NCI-H2029 treated with DMSO at 0.1 percent for 48 hours (cell line): ENCODE measurements around the gene CDH2.

Experiments
- DNase-seq: peaks from one replicate; lab custom pipeline; 2025; lab: John Stamatoyannopoulos, UW

CDH2 gene

DNA sequence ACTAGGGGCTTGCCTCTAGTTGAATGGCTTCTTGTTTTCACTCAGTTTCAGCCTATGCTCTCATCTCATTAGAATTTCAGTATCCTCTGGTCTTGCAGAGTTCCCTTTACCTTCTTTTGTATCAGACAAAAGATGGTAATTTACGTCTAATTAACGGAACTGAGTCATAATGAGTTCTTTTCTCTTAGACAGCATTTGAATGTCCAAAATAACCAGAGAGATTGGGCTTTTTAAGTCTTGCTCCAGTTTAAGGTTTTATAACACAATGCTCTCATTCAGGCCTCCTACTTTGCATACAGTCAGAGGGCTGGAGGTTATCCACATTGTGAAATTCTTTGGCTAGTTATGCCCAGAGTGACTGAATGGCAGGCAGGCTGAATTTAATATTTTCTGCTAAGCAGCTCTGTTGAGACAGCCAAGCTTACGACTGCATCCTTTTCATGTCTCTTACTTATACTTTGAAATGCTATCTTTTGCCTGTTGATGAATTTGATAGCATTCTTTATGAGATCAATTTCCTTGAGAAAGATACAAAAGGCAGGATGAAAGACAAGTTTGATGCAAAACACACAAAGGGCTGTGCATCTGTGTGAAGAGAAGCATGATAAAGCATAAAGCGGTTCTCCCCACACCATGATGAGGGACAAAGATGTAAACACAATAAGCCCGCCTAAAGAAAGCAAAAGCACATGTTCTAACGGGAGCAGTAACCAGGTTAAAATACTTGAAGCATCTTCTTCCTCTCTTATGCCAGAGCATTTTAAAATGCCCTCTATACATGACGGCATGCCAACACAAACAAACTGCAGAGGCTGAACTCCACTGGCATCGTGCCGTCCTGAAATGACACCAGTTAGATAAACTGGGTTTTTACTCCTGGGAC is 90.0 kb downstream of the CDH2 start:
- DNase-seq = peak; percentile 43

DNA sequence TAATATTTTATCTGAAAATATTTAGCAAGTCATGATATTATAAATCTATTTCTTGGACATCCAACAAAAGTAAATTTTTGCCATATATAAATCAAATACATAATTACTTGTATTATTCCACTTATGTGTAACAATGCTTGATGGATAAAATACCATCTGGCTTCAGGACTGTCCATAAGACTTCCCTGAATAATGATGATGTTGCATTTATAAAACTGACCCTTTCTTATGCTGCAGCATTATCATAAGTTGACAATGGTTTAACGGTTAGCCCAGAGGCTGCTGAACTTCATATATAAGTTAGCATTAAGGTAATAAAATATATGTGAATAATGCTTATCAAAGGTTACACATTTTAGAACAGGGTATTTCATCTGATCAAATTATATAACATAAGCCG is 95.4 kb downstream of the CDH2 start:
- no peak for DNase-seq

DNA sequence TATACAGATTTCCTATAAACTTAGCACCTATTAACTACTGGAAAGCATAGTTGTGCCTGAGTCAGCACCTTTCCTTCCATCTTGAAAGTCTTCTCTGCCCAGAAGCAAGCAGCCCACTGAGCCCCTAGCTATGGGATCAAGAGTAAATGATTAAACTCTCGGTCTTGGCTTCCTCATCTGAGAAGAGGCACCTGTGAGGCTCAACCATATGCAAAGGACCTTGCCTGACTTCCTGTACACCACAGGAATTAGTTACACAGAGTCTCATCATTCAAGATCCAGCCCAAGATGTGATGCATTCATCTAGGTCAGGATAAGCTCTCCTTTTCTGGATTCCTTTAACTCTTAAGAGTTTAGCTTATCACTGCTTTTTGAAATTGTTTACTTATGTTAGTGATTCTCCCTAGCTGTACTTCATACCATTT is 96.0 kb downstream of the CDH2 start:
- no peak for DNase-seq

DNA sequence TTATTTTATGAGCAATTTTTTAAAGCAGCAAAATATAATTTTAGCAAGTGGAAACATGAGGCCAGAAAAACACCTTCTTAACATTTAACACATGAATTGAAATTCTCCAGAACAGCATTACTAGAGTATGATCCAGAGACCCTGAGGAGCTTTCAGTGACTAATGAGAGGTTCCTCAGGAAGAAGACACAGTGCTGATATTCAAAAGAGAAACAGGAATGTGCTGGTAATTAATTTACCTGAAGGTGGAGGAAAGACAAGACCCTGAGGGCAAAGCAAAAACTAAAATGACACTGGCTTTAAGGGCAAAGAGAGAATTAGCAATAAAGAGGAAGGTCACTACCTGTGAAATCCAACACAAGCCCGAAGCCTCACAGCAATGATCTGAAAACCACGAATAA is 97.0 kb downstream of the CDH2 start:
- no peak for DNase-seq

DNA sequence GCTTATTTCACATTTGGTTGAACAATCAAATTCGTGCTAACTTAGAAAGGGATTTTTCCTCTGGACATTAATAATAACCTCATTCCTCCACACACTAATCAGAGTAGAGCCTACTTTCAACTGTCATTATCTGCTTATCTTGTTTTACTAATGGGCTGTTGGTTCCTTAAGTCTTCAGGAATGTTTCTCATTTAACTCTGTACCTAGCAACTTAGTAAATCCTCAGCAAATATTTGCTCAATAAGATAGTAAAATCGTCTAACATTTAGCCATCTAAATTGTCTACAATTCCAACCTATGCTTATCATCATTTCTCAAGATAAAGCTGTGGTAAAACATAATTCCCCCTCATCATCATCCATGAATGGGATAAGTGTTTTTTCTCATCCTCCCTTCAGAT is 98.1 kb downstream of the CDH2 start:
- no peak for DNase-seq

DNA sequence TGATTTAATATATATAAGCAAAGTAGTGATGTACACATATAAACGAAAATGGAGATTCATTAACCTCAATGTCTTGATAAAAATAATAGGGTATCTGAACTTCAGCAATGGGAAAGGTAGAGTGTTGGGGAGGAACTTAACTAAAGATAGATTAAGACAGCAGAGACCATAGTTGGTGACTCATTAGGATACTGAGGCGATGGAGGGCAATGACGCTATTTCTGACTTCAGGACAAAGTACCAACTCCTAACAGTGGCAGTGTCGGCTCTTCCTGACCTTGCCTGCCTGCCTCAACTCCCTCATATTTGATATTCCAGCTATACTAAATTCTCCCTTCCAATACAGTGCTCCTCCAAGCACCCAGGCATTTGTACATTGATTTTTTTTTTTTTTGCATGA is 98.6 kb downstream of the CDH2 start:
- DNase-seq = no peak

DNA sequence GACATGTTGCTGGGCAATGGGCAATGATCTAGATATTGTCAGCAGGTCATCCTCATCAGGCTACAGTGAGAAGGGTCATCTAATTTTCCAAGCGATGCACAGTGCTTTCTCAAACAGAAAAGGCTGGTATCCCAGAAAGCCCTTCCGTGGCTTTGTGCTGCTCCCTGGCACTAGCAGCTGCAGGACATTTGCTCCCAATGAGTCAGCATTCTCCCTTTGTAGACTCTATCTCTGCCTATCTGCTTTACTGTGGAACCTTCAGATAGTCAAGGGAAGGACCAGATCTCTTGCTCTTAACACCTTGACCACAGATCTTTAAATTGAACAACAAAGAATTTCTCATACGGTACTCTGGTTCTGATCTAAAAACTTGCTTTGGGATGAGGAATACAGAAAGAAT is 101.4 kb downstream of the CDH2 start:
- DNase-seq = no peak

DNA sequence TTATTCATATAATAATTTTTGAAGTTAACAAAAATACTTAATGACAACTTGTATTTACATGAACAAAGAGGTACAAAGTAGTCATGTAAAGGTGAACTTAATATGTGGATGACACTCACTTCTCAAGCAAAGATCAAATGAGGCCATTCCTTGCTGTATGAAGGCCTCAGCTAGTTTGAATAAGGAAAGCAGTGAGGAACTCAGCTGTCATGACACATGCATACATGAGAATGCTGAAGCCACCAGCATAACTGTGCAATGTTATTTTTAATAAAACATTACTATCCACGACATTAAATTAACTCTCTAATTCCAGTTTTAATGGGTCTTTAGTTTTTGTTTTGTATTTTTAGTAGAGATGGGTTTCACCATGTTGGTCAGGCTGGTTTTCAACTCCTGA is 102.9 kb downstream of the CDH2 start:
- DNase-seq = no peak

DNA sequence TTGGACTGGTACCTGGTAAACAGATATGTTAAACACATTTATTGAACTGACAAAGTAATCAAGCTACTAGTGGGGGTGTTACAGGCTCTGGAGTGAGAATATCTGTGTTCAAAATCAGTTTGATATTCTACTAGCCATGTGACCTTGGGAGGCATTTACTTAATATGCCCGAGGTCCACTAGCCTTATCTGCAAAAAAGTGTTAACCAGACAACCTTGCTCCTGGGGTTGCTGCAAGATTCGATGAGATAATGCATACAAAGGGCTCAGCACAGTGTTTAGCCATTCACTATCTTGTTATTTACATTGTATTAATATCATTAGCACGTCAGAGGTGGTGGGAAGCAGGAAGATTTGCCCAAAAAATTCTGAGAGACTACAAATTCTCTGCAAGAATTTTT is 103.3 kb downstream of the CDH2 start:
- no peak for DNase-seq

DNA sequence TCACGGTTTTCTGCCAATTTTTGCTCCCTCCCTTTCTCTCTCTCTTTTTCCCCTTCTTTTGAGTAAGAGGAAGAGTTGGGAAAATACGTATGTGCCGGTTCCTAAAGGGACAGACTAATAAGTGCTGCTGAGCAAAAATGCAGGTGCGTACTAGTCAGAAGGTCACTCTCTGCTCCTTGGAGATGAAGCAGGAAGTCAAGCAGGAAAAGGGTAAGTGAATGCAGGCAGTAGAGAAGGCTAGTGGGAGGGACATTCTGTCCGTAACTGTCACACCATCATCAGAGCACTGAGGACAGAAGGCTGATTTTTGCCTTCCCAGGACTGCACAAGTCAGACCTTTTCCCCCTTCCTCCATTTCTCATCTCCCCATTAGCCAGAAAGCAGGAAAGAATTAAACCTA is 105.7 kb downstream of the CDH2 start:
- no peak for DNase-seq

DNA sequence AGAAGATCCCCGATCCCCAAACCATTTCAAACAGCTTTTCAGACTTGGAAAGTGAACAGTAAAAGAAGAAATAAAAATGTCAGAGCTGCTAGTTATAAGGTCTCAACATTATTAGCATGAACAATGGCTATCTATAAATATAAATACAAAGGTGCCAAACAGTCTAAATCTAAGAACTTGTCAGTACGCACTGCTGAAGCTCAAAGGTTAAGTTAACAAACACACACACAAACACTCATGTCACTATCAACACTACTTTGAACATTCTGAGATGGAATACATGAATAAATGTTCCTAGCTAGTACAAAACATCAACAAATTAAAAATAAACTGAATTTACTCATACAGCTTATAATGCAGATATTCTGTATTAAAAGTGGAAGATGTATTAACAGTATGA is 108.7 kb downstream of the CDH2 start:
- DNase-seq = no peak

DNA sequence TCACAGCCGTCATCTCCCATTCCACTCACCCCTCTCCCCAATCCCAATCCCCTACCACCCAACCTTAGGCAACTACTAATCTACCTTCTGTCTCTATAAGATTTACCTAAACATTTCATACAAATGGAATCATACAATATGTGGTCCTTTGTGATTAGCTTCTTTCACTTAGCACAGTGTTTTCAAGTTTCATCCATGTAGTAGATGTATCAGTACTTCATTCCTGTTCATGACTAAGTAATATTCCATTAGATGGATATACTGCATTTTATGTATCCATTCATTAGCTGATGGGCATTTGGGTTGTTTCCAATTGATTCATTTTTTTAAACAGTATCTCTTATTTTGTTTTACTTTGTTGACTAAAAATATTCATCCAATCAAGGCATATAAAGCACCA is 109.6 kb downstream of the CDH2 start:
- no peak for DNase-seq

DNA sequence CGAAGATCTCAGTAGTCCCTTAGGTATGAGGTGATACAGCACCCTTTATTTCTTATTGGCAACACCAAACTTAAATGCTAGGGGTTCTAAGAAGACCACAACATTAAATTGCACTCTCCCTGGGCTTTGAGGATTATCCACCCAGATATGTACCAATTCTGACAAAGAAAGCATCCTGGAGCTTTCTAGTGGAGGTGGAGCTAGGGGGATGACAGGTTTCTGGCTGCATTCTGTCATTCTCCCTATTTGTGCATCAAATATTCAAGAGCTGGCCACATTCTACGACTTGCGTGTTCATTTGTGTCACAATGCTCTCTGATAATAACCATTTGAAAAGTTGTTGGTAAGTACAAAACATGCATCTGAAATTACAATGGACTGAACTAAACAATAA is 111.1 kb downstream of the CDH2 start:
- DNase-seq = no peak

DNA sequence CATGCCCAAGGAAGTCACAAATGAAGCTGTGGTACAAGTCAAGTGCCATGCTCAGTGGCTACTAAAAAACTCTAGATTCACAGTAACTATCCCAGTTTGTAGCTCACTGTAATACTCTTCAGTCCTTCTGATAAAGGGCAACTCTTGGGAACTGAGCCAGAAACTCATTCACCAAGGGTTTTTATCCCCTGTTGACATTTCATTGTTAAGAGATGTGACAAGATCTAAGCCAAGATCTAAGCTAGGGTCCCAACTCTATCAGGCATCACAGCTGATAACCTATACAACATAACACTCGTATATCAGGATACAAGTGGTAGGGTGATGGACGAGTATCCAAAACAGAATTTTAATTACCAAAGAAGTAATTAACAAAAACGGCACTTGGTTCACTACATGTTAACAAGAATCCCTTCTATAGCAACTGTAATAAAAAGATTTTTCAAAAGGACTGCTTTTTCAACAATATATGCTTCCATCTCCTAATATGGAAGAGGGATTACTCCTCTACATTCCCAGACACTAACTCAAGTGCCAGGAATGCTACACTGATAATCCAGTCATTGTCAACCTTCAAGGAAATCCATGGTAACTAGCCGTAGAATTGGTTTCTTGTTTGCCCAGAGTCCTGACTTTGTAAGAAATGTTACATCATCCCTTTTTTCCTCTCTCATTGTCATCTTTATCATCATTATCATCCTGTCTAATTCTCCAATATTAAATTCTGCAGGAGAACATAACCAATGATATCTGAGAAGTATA is 111.7 kb downstream of the CDH2 start:
- no peak for DNase-seq

DNA sequence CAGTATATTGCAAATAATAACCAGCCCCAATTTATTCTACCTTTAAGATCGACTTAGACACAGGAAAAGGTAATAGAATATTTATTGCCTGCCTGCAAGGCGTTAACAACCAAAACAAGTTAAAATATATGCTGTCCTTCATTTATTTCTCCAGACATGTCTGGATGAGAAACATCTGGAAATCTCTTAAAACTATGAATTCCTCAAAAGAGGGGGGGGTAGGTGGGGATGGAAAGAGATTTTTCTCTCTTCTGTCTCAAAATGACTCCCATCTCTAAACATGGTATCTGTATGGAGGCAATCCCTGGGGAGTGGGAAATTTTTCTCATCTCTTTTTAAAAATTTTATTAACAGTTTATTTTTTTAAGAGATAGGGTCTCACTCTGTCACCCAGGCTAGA is 113.0 kb downstream of the CDH2 start:
- no peak for DNase-seq

DNA sequence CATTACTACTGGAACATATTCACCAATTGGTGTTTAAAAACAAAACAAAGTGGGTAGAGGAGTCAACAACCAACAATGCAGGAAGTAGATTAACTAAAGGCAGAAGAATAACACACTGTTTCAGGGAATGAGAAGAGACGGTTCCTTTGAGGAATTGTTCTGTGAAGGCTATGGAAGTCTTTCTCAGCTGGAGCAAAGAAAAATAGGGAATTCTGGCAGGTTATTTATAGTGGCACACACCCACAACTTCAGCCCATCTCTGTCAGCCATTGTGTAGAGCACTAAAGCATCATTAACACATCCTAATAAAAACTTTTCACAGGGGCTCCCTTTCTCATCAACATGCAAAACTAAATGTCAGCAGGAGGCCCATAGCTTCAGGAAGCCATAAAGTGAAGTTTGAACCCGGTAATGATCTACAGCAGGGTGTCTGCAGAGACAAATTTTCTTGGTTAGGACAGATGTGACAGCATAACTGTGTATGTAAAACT is 113.6 kb downstream of the CDH2 start:
- no peak for DNase-seq

DNA sequence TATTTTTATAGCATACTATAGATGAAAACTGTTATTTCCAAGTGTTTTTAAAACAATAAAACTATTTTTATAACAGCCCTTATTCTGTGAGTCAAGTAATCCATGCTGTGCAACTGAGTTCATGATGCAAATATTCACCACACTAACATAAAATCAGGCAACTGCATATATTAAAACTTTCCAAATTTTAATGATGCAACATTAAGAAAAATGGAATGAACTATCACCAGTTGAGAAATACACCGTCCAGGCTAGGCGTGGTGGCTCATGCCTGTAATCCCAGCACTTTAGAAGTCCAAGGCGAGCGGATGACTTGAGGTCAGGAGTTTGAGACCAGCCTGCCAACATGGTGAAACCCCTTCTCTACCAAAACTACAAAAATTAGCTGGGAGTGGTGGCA is 114.5 kb downstream of the CDH2 start:
- DNase-seq = no peak

DNA sequence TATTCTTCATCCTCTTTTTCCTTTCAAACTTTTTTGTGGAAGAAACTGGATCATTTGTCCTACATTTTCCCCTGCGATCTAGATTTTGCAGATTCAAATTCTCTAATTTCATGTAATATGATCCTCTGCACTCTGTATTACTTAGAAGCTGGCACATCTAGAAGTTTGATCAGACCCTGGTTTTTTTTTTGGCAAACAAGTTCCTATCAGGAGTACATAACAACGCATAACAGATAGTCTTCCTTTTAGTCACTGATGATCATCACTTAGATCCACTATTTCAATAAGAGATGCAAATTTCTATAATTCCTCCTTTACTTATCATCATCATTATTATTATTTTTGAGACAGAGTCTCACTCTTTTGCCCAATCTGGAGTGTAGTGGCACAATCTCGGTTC is 117.1 kb downstream of the CDH2 start:
- no peak for DNase-seq

DNA sequence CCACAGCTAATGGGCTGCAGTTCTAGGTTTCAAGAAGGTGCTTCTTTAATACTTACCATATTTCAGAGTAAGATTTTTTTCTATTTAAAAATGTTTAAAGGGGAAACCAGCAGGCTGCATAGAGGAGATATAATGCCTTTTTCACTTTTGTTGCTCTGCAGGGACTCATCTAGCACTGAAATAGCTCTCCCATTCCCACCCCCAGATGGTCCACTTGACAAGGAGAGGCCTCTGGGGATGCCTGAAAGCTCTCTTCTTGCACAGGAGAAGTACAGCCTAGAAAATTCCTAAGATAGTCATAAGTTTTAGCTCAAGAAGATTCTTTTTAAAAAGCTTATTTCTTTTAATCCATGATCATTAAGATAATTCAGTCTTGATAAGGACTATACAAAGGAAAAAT is 126.4 kb downstream of the CDH2 start:
- DNase-seq = no peak

DNA sequence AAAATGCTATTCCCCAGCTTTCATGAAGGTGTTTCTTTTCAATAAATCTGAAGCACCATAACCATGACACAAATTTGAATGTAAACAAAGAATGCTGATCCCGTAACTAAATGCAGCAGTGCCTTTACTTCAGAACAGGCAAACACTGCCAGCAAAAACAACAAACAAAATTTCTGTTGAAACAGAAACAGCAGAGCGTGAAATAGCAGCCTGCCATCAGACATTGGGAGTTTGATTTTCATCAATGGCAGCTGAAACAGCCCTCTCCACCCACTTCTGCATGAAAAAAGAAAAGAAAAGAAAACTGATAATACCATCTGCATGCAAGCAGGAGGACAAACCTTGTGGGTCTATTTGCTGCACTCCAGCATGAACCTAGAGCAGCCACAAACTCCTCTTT is 128.3 kb downstream of the CDH2 start:
- no peak for DNase-seq

DNA sequence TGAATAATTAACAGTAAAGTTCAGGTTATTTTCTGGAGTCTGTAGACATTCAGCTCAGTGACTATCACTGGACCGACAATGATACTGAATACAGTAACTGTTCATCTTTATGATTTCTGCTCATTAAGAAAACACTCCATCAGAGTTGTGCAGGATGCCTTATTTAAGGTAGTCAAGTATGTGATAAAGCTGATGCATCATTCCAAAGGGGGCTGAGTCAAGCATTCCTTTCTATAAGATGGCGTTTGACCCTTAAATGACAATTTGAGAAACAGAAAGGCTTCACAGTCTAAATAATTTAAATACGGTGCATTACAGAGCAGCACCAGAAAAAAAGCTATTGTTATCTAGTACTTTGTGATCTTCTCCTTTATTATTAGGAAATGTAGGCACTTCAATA is 131.1 kb downstream of the CDH2 start:
- DNase-seq = no peak

DNA sequence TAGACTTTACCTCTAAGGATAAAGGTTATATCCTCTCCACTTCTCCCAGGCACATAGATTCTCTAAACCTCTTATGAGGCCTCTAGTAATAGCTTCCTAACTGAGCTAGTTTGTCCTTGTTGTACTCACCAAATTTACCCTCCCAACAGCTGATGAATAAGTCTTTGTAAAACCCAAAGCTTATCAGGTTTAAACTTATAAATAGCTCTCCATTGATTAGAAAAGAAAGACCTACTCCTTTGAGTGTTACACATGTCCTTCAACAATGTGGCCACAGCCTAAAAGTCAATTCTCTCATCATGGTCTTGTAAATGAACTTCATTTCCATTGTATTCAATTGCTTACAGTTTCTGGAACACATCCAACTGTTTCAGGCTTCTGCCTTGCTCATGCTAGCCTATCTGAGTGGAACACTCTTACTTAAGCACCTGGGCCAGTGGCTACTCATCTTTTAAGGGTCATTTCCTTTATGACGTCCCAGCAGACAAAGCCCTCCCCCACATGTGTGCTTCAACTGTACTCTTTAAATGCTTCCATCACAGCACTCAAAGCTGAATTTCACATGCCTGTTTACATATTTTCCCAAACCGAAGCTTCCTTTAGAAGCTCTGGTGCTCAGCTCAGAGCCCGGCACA is 131.6 kb downstream of the CDH2 start:
- DNase-seq = peak; percentile 75

DNA sequence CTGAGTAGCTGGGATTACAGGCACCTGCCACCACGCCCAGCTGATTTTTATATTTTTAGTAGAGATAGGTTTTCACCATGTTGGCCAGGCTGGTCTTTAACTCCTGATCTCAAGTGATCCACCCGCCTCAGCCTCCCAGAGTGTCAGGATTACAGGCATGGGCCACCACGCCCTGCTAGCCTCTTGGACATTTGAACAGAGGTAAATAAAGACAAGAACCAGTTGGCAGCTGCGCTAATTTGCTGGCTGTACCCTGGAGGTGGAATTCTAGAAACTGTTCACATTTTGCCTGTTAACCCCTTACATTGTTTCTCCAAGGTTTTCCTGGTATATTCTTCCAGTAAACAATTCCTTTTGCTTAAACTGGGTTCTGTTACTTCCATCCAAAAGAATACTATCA is 132.9 kb downstream of the CDH2 start:
- DNase-seq = no peak
